Duodenal mucosa (tissue), 2 donors: Measurements from ENCODE around the gene ODF2.
A peak's percentile ranks its signal among the peaks of the same experiment; 100 is the strongest.
"Not testable (repeated sequence)": the region's sequence is repeated elsewhere in the genome, so short reads cannot be mapped to it uniquely, and the experiment has no call there.

Experiments used
- H3K27ac ChIP-seq: one replicate; pipeline ENCODE4 v1.7.0; 2013; ENCODE audit warnings: low read depth, low read length
- H3K27me3 ChIP-seq, 2 donors: one replicate each; pipeline ENCODE4 v1.7.0; 2013; ENCODE audit warnings: low read length in 2 of 2, control low read depth in 1 of 2; ENCODE audit not compliant: insufficient read depth in 2 of 2, control insufficient read depth in 1 of 2
- H3K36me3 ChIP-seq, 2 donors: one replicate each; pipeline ENCODE4 v1.7.0; 2013; ENCODE audit warnings: low read length in 2 of 2, control low read depth in 1 of 2; ENCODE audit not compliant: insufficient read depth in 2 of 2, control insufficient read depth in 1 of 2
- H3K4me1 ChIP-seq, 2 donors: one replicate each; pipeline ENCODE4 v1.7.0; 2013; ENCODE audit warnings: low read length in 2 of 2, control low read depth in 1 of 2; ENCODE audit not compliant: insufficient read depth in 2 of 2, control insufficient read depth in 1 of 2
- H3K4me3 ChIP-seq, 2 donors: one replicate each; pipeline ENCODE4 v1.7.0; 2013; ENCODE audit warnings: low read length in 2 of 2, low read depth in 1 of 2
- H3K9ac ChIP-seq, 2 donors: one replicate each; pipeline ENCODE4 v1.7.0; 2013; ENCODE audit warnings: low read length in 2 of 2, low read depth in 1 of 2
- H3K9me3 ChIP-seq, 2 donors: one replicate each; pipeline ENCODE4 v1.7.0; 2013; ENCODE audit warnings: low read length in 2 of 2, control low read depth in 1 of 2; ENCODE audit not compliant: control insufficient read depth in 1 of 2

ODF2 gene

GRCh38 chr9:128415281-128415680 lies 40.5 kb upstream of the ODF2 start:
- Histone ChIP-seq H3K4me1 (peaks cover 6 to 11% of the 10 kb centered on the region in 2 donors), H3K36me3 (no peaks in the 10 kb centered on the region), H3K9me3 (no peaks in the 10 kb centered on the region), H3K4me3 (no peak overlapping the region), H3K27me3 (peaks cover 17 to 20% of the 10 kb centered on the region in 2 donors), H3K27ac (no peak overlapping the region), H3K9ac (no peak overlapping the region)

- Histone ChIP-seq H3K9ac (no peak overlapping the region), H3K27me3 (peaks cover 19 to 20% of the 10 kb centered on the region in 2 donors), H3K4me3 (no peak overlapping the region), H3K9me3 (no peaks in the 10 kb centered on the region), H3K4me1 (peaks cover 6 to 11% of the 10 kb centered on the region in 2 donors), H3K36me3 (no peaks in the 10 kb centered on the region), H3K27ac (no peak overlapping the region)
Observed at GRCh38 chr9:128416014-128416413, 39.8 kb upstream of the ODF2 start.

GRCh38 chr9:128416432-128417019 lies 39.3 kb upstream of the ODF2 start:
- H3K36me3 ChIP-seq, result no peaks in the 10 kb centered on the region
- no peak overlapping the region for H3K27ac ChIP-seq
- H3K27me3 ChIP-seq, result peaks cover 19 to 21% of the 10 kb centered on the region in 2 donors
- peaks cover 6 to 11% of the 10 kb centered on the region in 2 donors for H3K4me1 ChIP-seq
- H3K9ac ChIP-seq, result no peak overlapping the region
- no peak overlapping the region for H3K4me3 ChIP-seq
- H3K9me3 ChIP-seq, result no peaks in the 10 kb centered on the region

GRCh38 chr9:128419061-128419925 lies 36.5 kb upstream of the ODF2 start:
- H3K4me1 ChIP-seq, result peaks cover 6 to 15% of the 10 kb centered on the region in 2 donors
- H3K36me3 ChIP-seq, result no peaks in the 10 kb centered on the region
- H3K9ac ChIP-seq, result no peak overlapping the region
- no peak overlapping the region for H3K27ac ChIP-seq
- no peaks in the 10 kb centered on the region for H3K9me3 ChIP-seq
- peaks cover 11 to 21% of the 10 kb centered on the region in 2 donors for H3K27me3 ChIP-seq
- peak overlapping the region; percentile 67 to 71 for H3K4me3 ChIP-seq

- Histone ChIP-seq H3K4me1 (peaks cover 6 to 15% of the 10 kb centered on the region in 2 donors), H3K27me3 (peaks cover 11 to 21% of the 10 kb centered on the region in 2 donors), H3K27ac (peak overlapping the region; percentile 10), H3K9ac (peak overlapping the region; percentile 10 to 43), H3K9me3 (no peaks in the 10 kb centered on the region), H3K36me3 (no peaks in the 10 kb centered on the region), H3K4me3 (peak overlapping the region; percentile 67 to 71)
Observed at GRCh38 chr9:128420060-128420650, 35.7 kb upstream of the ODF2 start.

GRCh38 chr9:128420651-128421481 lies 34.9 kb upstream of the ODF2 start, which contains the start of gene CERCAM:
Gene CERCAM, plus strand, starts transcription at chr9:128420857. Its CDS starts 21 bp downstream, at chr9:128420878.
- Histone ChIP-seq H3K4me3 (peak within 1 kb of the TSS; percentile 67 to 71), H3K27ac (peak within 1 kb of the TSS; percentile 10), H3K4me1 (peaks cover 6 to 15% of the 10 kb centered on the region in 2 donors), H3K27me3 (peaks cover 11 to 21% of the 10 kb centered on the region in 2 donors), H3K9ac (peak within 1 kb of the TSS; percentile 43 to 51), H3K9me3 (no peaks in the 10 kb centered on the region), H3K36me3 (no peaks in the 10 kb centered on the region)

GRCh38 chr9:128421482-128421996 lies 34.3 kb upstream of the ODF2 start:
- Histone ChIP-seq H3K27ac (no peak overlapping the region), H3K27me3 (peaks cover 11 to 14% of the 10 kb centered on the region in 2 donors), H3K4me3 (peak overlapping the region; percentile 67 to 71), H3K9ac (peak overlapping the region; percentile 43 to 51), H3K4me1 (peaks cover 6 to 15% of the 10 kb centered on the region in 2 donors), H3K9me3 (no peaks in the 10 kb centered on the region), H3K36me3 (no peaks in the 10 kb centered on the region)

- Histone ChIP-seq H3K27me3 (peaks cover 11 to 14% of the 10 kb centered on the region in 2 donors), H3K4me1 (peaks cover 6 to 15% of the 10 kb centered on the region in 2 donors)
- H3K36me3 ChIP-seq, H3K27ac ChIP-seq, H3K4me3 ChIP-seq, H3K9me3 ChIP-seq, H3K9ac ChIP-seq: not testable (repeated sequence)
Observed at GRCh38 chr9:128422022-128422782, 33.6 kb upstream of the ODF2 start.

GRCh38 chr9:128422783-128423150 lies 33.0 kb upstream of the ODF2 start:
- Histone ChIP-seq H3K4me1 (peaks cover 6 to 15% of the 10 kb centered on the region in 2 donors), H3K9me3 (no peaks in the 10 kb centered on the region), H3K4me3 (no peak overlapping the region), H3K27ac (no peak overlapping the region), H3K9ac (no peak overlapping the region), H3K27me3 (peaks cover 11 to 14% of the 10 kb centered on the region in 2 donors), H3K36me3 (no peaks in the 10 kb centered on the region)
